Karpas-422 (cell line): Measurements from ENCODE around the gene ETFDH. TPM values are rescaled to one million over a fixed set of nuclear protein-coding genes. Genes with fewer than 3 reads are reported as not detected.

Experiments
- DNase-seq: peaks from one replicate; pipeline ENCODE4 v3.0.0-alpha.2; 2015
- H2AFZ ChIP-seq: fragments of 200-600 bp; sonication (generic); 2 replicates; pipeline ENCODE4 v1.6.1; 2014; ENCODE audit warnings: antibody characterized with exemption, low read length, mixed read lengths
- H3K27ac ChIP-seq: fragments of 200-600 bp; sonication (generic); 2 replicates; pipeline ENCODE4 v1.5.1; 2014; ENCODE audit warnings: mild to moderate bottlenecking, low read length, moderate library complexity
- H3K27me3 ChIP-seq: fragments of 200-600 bp; sonication (generic); 2 replicates; pipeline ENCODE4 v1.6.1; 2014; ENCODE audit warnings: low read length, mixed read lengths
- H3K36me3 ChIP-seq: fragments of 200-600 bp; sonication (generic); 2 replicates; pipeline ENCODE4 v1.6.1; 2014; ENCODE audit warnings: low read length, mixed read lengths; ENCODE audit not compliant: insufficient read depth
- H3K4me1 ChIP-seq: fragments of 200-600 bp; sonication (generic); 2 replicates; pipeline ENCODE4 v1.6.1; 2014; ENCODE audit warnings: mild to moderate bottlenecking, low read length, mixed read lengths
- H3K4me2 ChIP-seq: fragments of 200-600 bp; sonication (generic); 2 replicates; pipeline ENCODE4 v1.6.1; 2014; ENCODE audit warnings: low read length, low read depth, mild to moderate bottlenecking; ENCODE audit not compliant: poor library complexity, severe bottlenecking
- H3K4me3 ChIP-seq: fragments of 200-600 bp; sonication (generic); 2 replicates; pipeline ENCODE4 v1.5.1; 2014; ENCODE audit warnings: mild to moderate bottlenecking, antibody characterized with exemption, low read length, mixed read lengths
- H3K79me2 ChIP-seq: fragments of 200-600 bp; sonication (generic); 2 replicates; pipeline ENCODE4 v1.6.1; 2014; ENCODE audit warnings: mild to moderate bottlenecking, low read length, mixed read lengths
- H3K9ac ChIP-seq: fragments of 200-600 bp; sonication (generic); 2 replicates; pipeline ENCODE4 v1.6.0; 2014; ENCODE audit warnings: low read length
- H3K9me2 ChIP-seq: fragments of 200-600 bp; sonication (generic), shearing (Covaris generic); replicated peaks from 2 replicates; pipeline ENCODE4 v1.6.0; 2014; ENCODE audit warnings: mild to moderate bottlenecking, low read length, moderate library complexity; ENCODE audit not compliant: insufficient read depth
- H3K9me3 ChIP-seq: fragments of 300-700, 200-600 bp; sonication (generic); 2 replicates; pipeline ENCODE4 v1.6.1; 2014; ENCODE audit warnings: low read length, mixed read lengths
- H4K20me1 ChIP-seq: fragments of 200-600 bp; sonication (generic); 2 replicates; pipeline ENCODE4 v1.6.1; 2014; ENCODE audit warnings: mild to moderate bottlenecking, antibody characterized with exemption, low read length, low read depth; ENCODE audit not compliant: insufficient read depth
- total RNA-seq: library from RNA; depleted of rRNA; stranded (reverse); fragments of >200 nt; shearing (Covaris generic); gene quantifications from 2 replicates; pipeline ENCODE4 v1.2.3, GENCODE V29; 2014; ENCODE audit warnings: low replicate concordance

ETFDH gene
- total RNA-seq, 1 experiment from 2014 or later = 54.3 TPM

GRCh38 chr4:158722917-158723793 lies 51.1 kb downstream of the ETFDH start, which contains the start of gene PPID:
TSS of gene PPID (minus strand) at chr4:158723396. CDS start at chr4:158723288, 108 bp downstream.
- peak within 1 kb of the TSS; percentile 94 for H3K4me3 ChIP-seq
- no peaks in the 10 kb centered on the region for H3K9me3 ChIP-seq
- H3K4me1 ChIP-seq = peaks cover 17% of the 10 kb centered on the region
- peak within 1 kb of the TSS; percentile 95 for H3K9ac ChIP-seq
- no peaks in the 10 kb centered on the region for H4K20me1 ChIP-seq
- H3K9me2 ChIP-seq = no peaks in the 10 kb centered on the region
- H3K27ac ChIP-seq = peak within 1 kb of the TSS; percentile 49
- H3K4me2 ChIP-seq = peak within 1 kb of the TSS; percentile 76
- H2AFZ ChIP-seq = peak within 1 kb of the TSS; percentile 78
- peak; percentile 96 for DNase-seq
- peaks cover 48% of the 10 kb centered on the region for H3K79me2 ChIP-seq
- H3K27me3 ChIP-seq = no peaks in the 10 kb centered on the region
- peaks cover 26% of the 10 kb centered on the region; the same call in 1 of the 2 replicates for H3K36me3 ChIP-seq

GRCh38 chr4:158724637-158725036 lies 52.5 kb downstream of the ETFDH start:
- H3K79me2 ChIP-seq = peaks cover 33% of the 10 kb centered on the region
- H3K27ac ChIP-seq = no peak overlapping the region
- H3K27me3 ChIP-seq = no peaks in the 10 kb centered on the region
- no peaks in the 10 kb centered on the region for H3K9me2 ChIP-seq
- H3K4me2 ChIP-seq = no peak overlapping the region
- no peak overlapping the region for H3K4me3 ChIP-seq
- H3K9ac ChIP-seq = no peak overlapping the region
- H4K20me1 ChIP-seq = no peaks in the 10 kb centered on the region
- peak overlapping the region; percentile 19; the same call in 1 of the 2 replicates for H2AFZ ChIP-seq
- peaks cover 17% of the 10 kb centered on the region for H3K4me1 ChIP-seq
- no peaks in the 10 kb centered on the region for H3K9me3 ChIP-seq
- peaks cover 11% of the 10 kb centered on the region; the same call in 1 of the 2 replicates for H3K36me3 ChIP-seq
- no peak for DNase-seq

GRCh38 chr4:158726633-158727032 lies 54.5 kb downstream of the ETFDH start:
- Histone ChIP-seq H3K9me3 (no peaks in the 10 kb centered on the region), H3K36me3 (no peaks in the 10 kb centered on the region; the same call in 1 of the 2 replicates), H3K4me3 (no peak overlapping the region), H4K20me1 (no peaks in the 10 kb centered on the region), H3K79me2 (peaks cover 16% of the 10 kb centered on the region), H3K4me1 (peaks cover 11% of the 10 kb centered on the region), H3K27me3 (no peaks in the 10 kb centered on the region), H3K27ac (no peak overlapping the region), H3K9ac (no peak overlapping the region), H3K9me2 (no peaks in the 10 kb centered on the region), H2AFZ (no peak overlapping the region), H3K4me2 (no peak overlapping the region)
- DNase-seq = no peak

- Histone ChIP-seq H2AFZ (no peak overlapping the region), H3K4me3 (no peak overlapping the region), H3K79me2 (no peaks in the 10 kb centered on the region), H3K27me3 (no peaks in the 10 kb centered on the region; the same call in 1 of the 2 replicates), H3K9ac (no peak overlapping the region), H3K4me2 (no peak overlapping the region), H3K4me1 (peaks cover 6% of the 10 kb centered on the region), H3K9me2 (no peaks in the 10 kb centered on the region), H3K9me3 (no peaks in the 10 kb centered on the region), H3K27ac (no peak overlapping the region), H3K36me3 (no peaks in the 10 kb centered on the region), H4K20me1 (no peaks in the 10 kb centered on the region)
- no peak for DNase-seq
These were observed 56.1 kb downstream of the ETFDH start for GRCh38 chr4:158728236-158728635.

GRCh38 chr4:158729716-158730559 lies 57.8 kb downstream of the ETFDH start:
- H3K27ac ChIP-seq = no peak overlapping the region
- no peaks in the 10 kb centered on the region for H3K79me2 ChIP-seq
- no peaks in the 10 kb centered on the region for H3K4me1 ChIP-seq
- no peak overlapping the region for H3K4me3 ChIP-seq
- H3K4me2 ChIP-seq = no peak overlapping the region
- H3K9me3 ChIP-seq = no peaks in the 10 kb centered on the region
- no peaks in the 10 kb centered on the region; the same call in 1 of the 2 replicates for H3K27me3 ChIP-seq
- H2AFZ ChIP-seq = no peak overlapping the region
- DNase-seq = peak; percentile 74
- no peaks in the 10 kb centered on the region for H3K36me3 ChIP-seq
- no peaks in the 10 kb centered on the region for H3K9me2 ChIP-seq
- no peaks in the 10 kb centered on the region for H4K20me1 ChIP-seq
- no peak overlapping the region for H3K9ac ChIP-seq

- DNase-seq = no peak
- Histone ChIP-seq H3K9ac (no peak overlapping the region), H3K4me3 (no peak overlapping the region), H3K4me2 (no peak overlapping the region), H3K79me2 (no peaks in the 10 kb centered on the region), H2AFZ (no peak overlapping the region), H3K36me3 (no peaks in the 10 kb centered on the region), H3K4me1 (no peaks in the 10 kb centered on the region), H3K27ac (no peak overlapping the region), H3K27me3 (no peaks in the 10 kb centered on the region), H4K20me1 (no peaks in the 10 kb centered on the region), H3K9me3 (no peaks in the 10 kb centered on the region), H3K9me2 (no peaks in the 10 kb centered on the region)
These were observed 66.8 kb downstream of the ETFDH start for GRCh38 chr4:158738866-158739265.

- H3K36me3 ChIP-seq = no peaks in the 10 kb centered on the region
- H3K27me3 ChIP-seq = no peaks in the 10 kb centered on the region
- H4K20me1 ChIP-seq = no peaks in the 10 kb centered on the region
- H2AFZ ChIP-seq = no peak overlapping the region
- H3K4me2 ChIP-seq = no peak overlapping the region
- H3K79me2 ChIP-seq = no peaks in the 10 kb centered on the region
- H3K9ac ChIP-seq = no peak overlapping the region
- no peaks in the 10 kb centered on the region for H3K4me1 ChIP-seq
- no peaks in the 10 kb centered on the region for H3K9me2 ChIP-seq
- H3K4me3 ChIP-seq = no peak overlapping the region
- no peaks in the 10 kb centered on the region for H3K9me3 ChIP-seq
- DNase-seq = no peak
- H3K27ac ChIP-seq = no peak overlapping the region
These were observed 67.5 kb downstream of the ETFDH start for GRCh38 chr4:158739600-158739999.
